Colonic mucosa (tissue), 4 donors: Measurements from ENCODE around the gene TEN1. TPM values are rescaled to one million over a fixed set of nuclear protein-coding genes. Genes with fewer than 3 reads are reported as not detected.
A peak's percentile ranks its signal among the peaks of the same experiment; 100 is the strongest.

Experiments
- DNase-seq: peaks from one replicate; pipeline ENCODE4 v3.0.0-alpha.2; 2020
- H3K27ac ChIP-seq: fragments of 200-600 bp; one replicate; pipeline ENCODE4 v1.8.0; 2021
- H3K27me3 ChIP-seq: fragments of 200-600 bp; one replicate; pipeline ENCODE4 v1.8.0; 2021
- H3K36me3 ChIP-seq: fragments of 200-600 bp; one replicate; pipeline ENCODE4 v1.8.0; 2021
- H3K4me1 ChIP-seq: fragments of 200-600 bp; one replicate; pipeline ENCODE4 v1.8.0; 2021; ENCODE audit warnings: mild to moderate bottlenecking
- H3K4me3 ChIP-seq: fragments of 200-600 bp; one replicate; pipeline ENCODE4 v1.8.0; 2021
- H3K9ac ChIP-seq, 2 donors: one replicate each; pipeline ENCODE4 v1.7.0; 2013; ENCODE audit warnings: control low read depth in 2 of 2, low read depth in 2 of 2, low read length in 2 of 2
- H3K9me3 ChIP-seq: fragments of 200-600 bp; one replicate; pipeline ENCODE4 v1.8.0; 2021
- intact Hi-C: fragments of 100-400 bp; cut with DNase I; formaldehyde crosslinking; loops from one replicate; pipeline ENCODE4 v1.14.1; 2022
- total RNA-seq, 2 donors: library from RNA; stranded (reverse); fragmentation: NEBNext Ultra II Directional in 1 of 2; extraction: Animal tissue kit (Norgen Biotek cat#: 25700) in 1 of 2; gene quantifications; one replicate each; pipeline ENCODE4 v1.2.1, GENCODE V29; 2021
- TF ChIP-seq, protein P1 (sequence below): fragments of 200-600 bp; IDR thresholded peaks from one replicate; pipeline ENCODE4 v1.8.0; 2022; ENCODE audit warnings: antibody characterized with exemption, mild to moderate bottlenecking
- donor health status: healthy.
- donor health status: DM: no; HTN: no; CAD: no.
- donor health status: DM: no; HTN: no; CAD: no.

The TEN1 gene
- total RNA-seq, 2 donors from 2014 or later: 15.9 to 18.6 TPM

- intact Hi-C loops: no loop called here
- DNase-seq: no peak
- no peak overlapping the region for H3K9ac ChIP-seq
- H3K27me3 ChIP-seq: no peaks in the 10 kb centered on the region
- H3K9me3 ChIP-seq: no peaks in the 10 kb centered on the region
- H3K36me3 ChIP-seq: peaks cover 53% of the 10 kb centered on the region
- TF ChIP-seq, protein P1, sequence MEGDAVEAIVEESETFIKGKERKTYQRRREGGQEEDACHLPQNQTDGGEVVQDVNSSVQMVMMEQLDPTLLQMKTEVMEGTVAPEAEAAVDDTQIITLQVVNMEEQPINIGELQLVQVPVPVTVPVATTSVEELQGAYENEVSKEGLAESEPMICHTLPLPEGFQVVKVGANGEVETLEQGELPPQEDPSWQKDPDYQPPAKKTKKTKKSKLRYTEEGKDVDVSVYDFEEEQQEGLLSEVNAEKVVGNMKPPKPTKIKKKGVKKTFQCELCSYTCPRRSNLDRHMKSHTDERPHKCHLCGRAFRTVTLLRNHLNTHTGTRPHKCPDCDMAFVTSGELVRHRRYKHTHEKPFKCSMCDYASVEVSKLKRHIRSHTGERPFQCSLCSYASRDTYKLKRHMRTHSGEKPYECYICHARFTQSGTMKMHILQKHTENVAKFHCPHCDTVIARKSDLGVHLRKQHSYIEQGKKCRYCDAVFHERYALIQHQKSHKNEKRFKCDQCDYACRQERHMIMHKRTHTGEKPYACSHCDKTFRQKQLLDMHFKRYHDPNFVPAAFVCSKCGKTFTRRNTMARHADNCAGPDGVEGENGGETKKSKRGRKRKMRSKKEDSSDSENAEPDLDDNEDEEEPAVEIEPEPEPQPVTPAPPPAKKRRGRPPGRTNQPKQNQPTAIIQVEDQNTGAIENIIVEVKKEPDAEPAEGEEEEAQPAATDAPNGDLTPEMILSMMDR: no peak
- H3K27ac ChIP-seq: no peak overlapping the region
- H3K4me3 ChIP-seq: no peak overlapping the region
- H3K4me1 ChIP-seq: no peaks in the 10 kb centered on the region
Measured at GRCh38 chr17:76046064-76046463, 67.0 kb downstream of the TEN1 start.

- Histone ChIP-seq H3K9me3 (no peaks in the 10 kb centered on the region), H3K9ac (no peak overlapping the region), H3K4me1 (peaks cover 4% of the 10 kb centered on the region), H3K27ac (no peak overlapping the region), H3K4me3 (no peak overlapping the region), H3K36me3 (peaks cover 44% of the 10 kb centered on the region), H3K27me3 (no peaks in the 10 kb centered on the region)
- intact Hi-C loops: no loop called here
- DNase-seq: no peak
- TF ChIP-seq, protein P1: no peak
Measured at GRCh38 chr17:76048025-76048605, 69.1 kb downstream of the TEN1 start.

DNA sequence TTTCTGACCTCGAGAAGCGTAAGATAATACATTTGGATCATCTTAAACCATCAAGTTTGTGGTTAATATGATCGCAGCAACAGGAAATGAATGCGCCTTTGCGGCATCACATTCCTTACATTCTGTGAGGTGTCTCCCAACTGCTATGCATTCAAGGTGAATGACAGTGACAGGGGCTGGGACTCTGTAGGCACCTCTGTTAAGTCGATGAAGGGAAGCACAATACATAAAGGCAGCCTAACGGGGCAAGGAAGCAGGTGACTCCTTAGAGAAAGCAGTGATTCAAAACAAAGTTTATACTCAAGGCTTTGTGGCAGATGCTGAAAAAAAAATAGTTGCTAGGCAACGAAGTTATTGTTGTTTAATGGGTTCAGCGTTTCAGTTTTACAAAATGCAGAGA, 69.7 kb downstream of the TEN1 start:
- DNase-seq: no peak
- peaks cover 4% of the 10 kb centered on the region for H3K4me1 ChIP-seq
- H3K27ac ChIP-seq: no peak overlapping the region

GRCh38 chr17:76049239-76049638, 70.2 kb downstream of the TEN1 start:
- H3K27ac ChIP-seq: no peak overlapping the region
- DNase-seq: no peak
- TF ChIP-seq, protein P1: no peak

More for the DNA sequence above, 69.7 kb downstream of the TEN1 start:
- intact Hi-C loops: no loop called here
- H3K27me3 ChIP-seq: no peaks in the 10 kb centered on the region
- TF ChIP-seq, protein P1: no peak
- H3K36me3 ChIP-seq: peaks cover 42% of the 10 kb centered on the region
- H3K4me3 ChIP-seq: no peak overlapping the region
- no peak overlapping the region for H3K9ac ChIP-seq
- H3K9me3 ChIP-seq: no peaks in the 10 kb centered on the region

GRCh38 chr17:76049836-76050537, 70.9 kb downstream of the TEN1 start:
- peaks cover 31% of the 10 kb centered on the region for H3K36me3 ChIP-seq
- H3K27me3 ChIP-seq: no peaks in the 10 kb centered on the region
- TF ChIP-seq, protein P1: no peak
- no peak overlapping the region for H3K27ac ChIP-seq
- peaks cover 4% of the 10 kb centered on the region for H3K4me1 ChIP-seq
- no peak for DNase-seq
- H3K9me3 ChIP-seq: no peaks in the 10 kb centered on the region
- H3K4me3 ChIP-seq: no peak overlapping the region
- intact Hi-C loops: no loop called here
- H3K9ac ChIP-seq: peak overlapping the region in 1 of 2 donors; percentile 53

More at GRCh38 chr17:76049239-76049638, 70.2 kb downstream of the TEN1 start:
- Histone ChIP-seq H3K4me3 (no peak overlapping the region), H3K27me3 (no peaks in the 10 kb centered on the region), H3K36me3 (peaks cover 37% of the 10 kb centered on the region), H3K4me1 (peaks cover 4% of the 10 kb centered on the region), H3K9me3 (no peaks in the 10 kb centered on the region), H3K9ac (no peak overlapping the region)
- intact Hi-C loops: no loop called here

Other genes starting within 250 kb of the TEN1 start
- 10 to 100 TPM; 21.3 to 23.6 TPM for gene GALK1, start 214.0 kb upstream of the TEN1 start, total RNA-seq
- 10 to 100 TPM; 18.4 to 26.0 TPM for gene UNK, start 194.4 kb upstream of the TEN1 start, total RNA-seq
- 10 to 100 TPM; 25.9 to 35.0 TPM for gene UNC13D, start 134.8 kb upstream of the TEN1 start, total RNA-seq
- gene WBP2, start 123.9 kb upstream of the TEN1 start, total RNA-seq: 100 to 1,000 TPM in 1 of 2 donors, 10 to 100 TPM in 1; 69.8 to 102 TPM
- gene TRIM47, start 100.7 kb upstream of the TEN1 start, total RNA-seq: 10 to 100 TPM; 33.7 to 71.5 TPM
- gene TRIM65, start 82.3 kb upstream of the TEN1 start, total RNA-seq: 10 to 100 TPM; 14.5 to 26.0 TPM
- gene MRPL38, start 74.4 kb upstream of the TEN1 start, total RNA-seq: 100 to 1,000 TPM in 1 of 2 donors, 10 to 100 TPM in 1; 88.6 to 190 TPM
- 10 to 100 TPM in 1 of 2 donors, 1 to 10 TPM in 1; 3.2 to 21.5 TPM for gene FBF1, start 38.2 kb upstream of the TEN1 start, total RNA-seq
- 100 to 1,000 TPM; 110 to 136 TPM for gene ACOX1, start 74 bp upstream of the TEN1 start, total RNA-seq
- gene CDK3, start 21.6 kb downstream of the TEN1 start, total RNA-seq: 1 to 10 TPM; 5.3 to 8.2 TPM
- 10 to 100 TPM; 18.8 to 31.1 TPM for gene EVPL, start 48.1 kb downstream of the TEN1 start, total RNA-seq
- gene SRP68, start 93.3 kb downstream of the TEN1 start, total RNA-seq: 10 to 100 TPM; 65.1 to 78.0 TPM
- gene GALR2, start 95.5 kb downstream of the TEN1 start, total RNA-seq: under 1 TPM; 0.19 to 0.49 TPM
- gene ZACN, start 99.9 kb downstream of the TEN1 start, total RNA-seq: not detected
- 10 to 100 TPM; 88.0 to 95.0 TPM for gene EXOC7, start 124.5 kb downstream of the TEN1 start, total RNA-seq
- gene FOXJ1, start 162.0 kb downstream of the TEN1 start, total RNA-seq: 1 to 10 TPM; 1.4 to 2.5 TPM